HepG2 (cell line): ENCODE data around the gene CYSTM1. TPM values are rescaled to one million over a fixed set of nuclear protein-coding genes. Genes with fewer than 3 reads are reported as not detected.

ENCODE experiments used
- BCL6 ChIP-seq: IDR thresholded peaks from 2 replicates; pipeline ENCODE4 v1.6.1; 2016; ENCODE audit warnings: missing genetic modification reagents, missing compliant biosample characterization
- CCDC6 ChIP-seq: sonication (generic); formaldehyde crosslinking; IDR thresholded peaks from 2 replicates; pipeline ENCODE4 v1.8.1; 2022; ENCODE audit warnings: mild to moderate bottlenecking, missing genetic modification reagents, moderate library complexity
- HOXA5 ChIP-seq: sonication (generic); formaldehyde crosslinking; IDR thresholded peaks from 2 replicates; pipeline ENCODE4 v1.4.0; 2020; ENCODE audit warnings: missing genetic modification reagents
- KAT8 ChIP-seq: IDR thresholded peaks from 2 replicates; pipeline ENCODE4 v1.6.1; 2016; ENCODE audit warnings: missing genetic modification reagents, missing compliant biosample characterization
- MIER2 ChIP-seq: IDR thresholded peaks from 2 replicates; pipeline ENCODE4 v1.6.1; 2016; ENCODE audit warnings: missing biosample characterization, missing genetic modification reagents
- MYC ChIP-seq: sonication (generic); formaldehyde crosslinking; IDR thresholded peaks from 2 replicates; pipeline ENCODE4 v1.9.0; 2021; ENCODE audit warnings: missing genetic modification reagents, borderline replicate concordance
- PHB2 ChIP-seq: fragments of 450-650 bp; IDR thresholded peaks from 2 replicates; pipeline ENCODE4 v1.6.1; 2018; ENCODE audit not compliant: partially characterized antibody
- POLR2A ChIP-seq, 2 experiments: IDR thresholded peaks; 2 replicates each; pipeline ENCODE4 v1.6.1; 2011; ENCODE audit warnings: low read depth in 2 of 2, low read length in 2 of 2, mild to moderate bottlenecking in 1 of 2, moderate library complexity in 1 of 2; ENCODE audit not compliant: insufficient read depth in 1 of 2
- RBAK ChIP-seq: sonication (generic); formaldehyde crosslinking; IDR thresholded peaks from 2 replicates; pipeline ENCODE4 v1.5.1; 2020; ENCODE audit warnings: mild to moderate bottlenecking, missing genetic modification reagents
- SMARCE1 ChIP-seq: fragments of 450-650 bp; IDR thresholded peaks from 2 replicates; pipeline ENCODE4 v1.6.1; 2017; ENCODE audit warnings: borderline replicate concordance
- SP2 ChIP-seq: sonication (generic); formaldehyde crosslinking; IDR thresholded peaks from 2 replicates; pipeline ENCODE4 v1.5.1; 2020; ENCODE audit warnings: mild to moderate bottlenecking, missing genetic modification reagents
- SRSF1 ChIP-seq: fragments of 200-400 bp; formaldehyde crosslinking; optimal IDR thresholded peaks from 2 replicates; pipeline ENCODE3; 2017; ENCODE audit warnings: mild to moderate bottlenecking, low read depth, low read length, moderate library complexity
- SSRP1 ChIP-seq: IDR thresholded peaks from 2 replicates; pipeline ENCODE4 v1.6.1; 2016; ENCODE audit warnings: control low read depth
- SUZ12 ChIP-seq: fragments of 150-350 bp; IDR thresholded peaks from 2 replicates; pipeline ENCODE4 v1.6.1; 2014; ENCODE audit warnings: low read depth, low read length
- ZNF101 ChIP-seq: sonication (generic); formaldehyde crosslinking; IDR thresholded peaks from 2 replicates; pipeline ENCODE4 v1.4.0; 2020; ENCODE audit warnings: mild to moderate bottlenecking, low read depth, missing genetic modification reagents, borderline replicate concordance
- ZNF282 ChIP-seq: fragments of 450-650 bp; IDR thresholded peaks from 2 replicates; pipeline ENCODE4 v1.6.1; 2018; ENCODE audit not compliant: partially characterized antibody
- ZNF329 ChIP-seq: sonication (generic); formaldehyde crosslinking; IDR thresholded peaks from 2 replicates; pipeline ENCODE4 v1.9.0; 2021; ENCODE audit warnings: low read depth, mild to moderate bottlenecking, missing genetic modification reagents
- ZNF501 ChIP-seq: sonication (generic); formaldehyde crosslinking; IDR thresholded peaks from 2 replicates; pipeline ENCODE4 v1.5.1; 2020; ENCODE audit warnings: mild to moderate bottlenecking, moderate library complexity, missing genetic modification reagents
- ZNF652 ChIP-seq: IDR thresholded peaks from 2 replicates; pipeline ENCODE4 v1.6.1; 2016; ENCODE audit warnings: low read depth, borderline replicate concordance
- polyA plus RNA-seq, 8 experiments: library from polyadenylated mRNA; depleted of rRNA in 3 of 8; stranded (reverse) in 7 of 8; unstranded in 1 of 8; fragments of >200 nt; fragmentation: Illumina TruSeq in 4 of 8; extraction: Trizol in 4 of 8; gene quantifications; 2 replicates each; pipeline versions ENCODE4 v1.2.1 to v1.2.3, GENCODE V29; 2011 to 2016; ENCODE audit warnings: low read depth in 4 of 8, missing spikeins in 1 of 8, mixed read lengths in 1 of 8; ENCODE audit not compliant: insufficient read depth in 1 of 8
- total RNA-seq, 5 experiments: library from RNA; depleted of rRNA; stranded (reverse); fragments of >200 nt; fragmentation: Illumina TruSeq; extraction: Trizol; gene quantifications; 2 replicates each; pipeline ENCODE4 v1.2.3, GENCODE V29; 2016; ENCODE audit warnings: low read depth in 1 of 5
- TF ChIP-seq, protein P1 (sequence below): sonication (generic); formaldehyde crosslinking; IDR thresholded peaks from 2 replicates; pipeline ENCODE4 v1.5.0; 2020; ENCODE audit warnings: mild to moderate bottlenecking, missing genetic modification reagents, borderline replicate concordance
- TF ChIP-seq, protein P2 (sequence below): sonication (generic); formaldehyde crosslinking; IDR thresholded peaks from 2 replicates; pipeline ENCODE4; 2020; ENCODE audit warnings: missing genetic modification reagents, mild to moderate bottlenecking, borderline replicate concordance
- TF ChIP-seq, protein P3 (sequence below): sonication (generic); formaldehyde crosslinking; IDR thresholded peaks from 2 replicates; pipeline ENCODE4 v1.5.0; 2020; ENCODE audit warnings: mild to moderate bottlenecking, missing genetic modification reagents
- TF ChIP-seq, protein P4 (sequence below): sonication (generic); formaldehyde crosslinking; IDR thresholded peaks from 2 replicates; pipeline ENCODE4 v1.4.0; 2020; ENCODE audit warnings: mild to moderate bottlenecking, missing genetic modification reagents

CYSTM1 gene
- total and polyA plus RNA-seq, 2 of the 13 experiments (the other 11 are each of a cell fraction or from before 2014, with no cell fraction given): 40.0 to 73.4 TPM

DNA sequence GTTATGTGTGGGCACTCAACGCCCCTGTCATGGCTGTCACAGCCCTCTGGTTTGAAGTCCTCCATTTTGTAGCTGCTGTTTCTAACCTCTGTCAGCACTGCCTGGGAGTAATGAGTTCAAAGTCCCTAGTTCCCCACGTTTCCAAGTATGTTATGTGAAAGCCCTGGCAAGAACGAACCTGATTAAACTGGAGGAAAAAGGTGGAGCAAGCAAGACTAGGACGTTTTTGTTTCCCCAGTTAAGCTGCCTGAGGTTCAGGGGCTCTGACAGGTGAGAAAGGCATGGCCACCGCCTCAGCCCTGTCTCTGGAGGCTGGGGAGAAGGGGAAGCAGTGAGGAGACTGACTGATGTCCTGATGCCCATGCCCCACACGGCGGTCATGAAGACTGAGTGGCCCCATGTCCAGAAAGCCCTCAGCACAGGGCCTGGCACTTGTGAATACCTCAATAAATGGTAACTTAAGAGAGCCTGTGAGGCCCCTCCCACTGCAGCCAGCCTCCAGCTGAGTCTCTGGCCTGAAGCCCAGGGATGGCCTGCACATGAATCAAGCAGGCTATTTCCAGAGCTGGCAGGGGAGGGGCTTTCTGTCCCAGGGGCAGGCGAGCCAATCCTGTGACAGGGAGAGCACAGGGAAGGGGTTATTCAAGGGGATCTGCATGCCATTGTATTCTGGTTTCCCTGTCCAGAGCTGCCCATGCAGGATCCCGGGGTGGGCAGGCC lies 66.2 kb downstream of the CYSTM1 start (continued):
- TF ChIP-seq, protein P1, sequence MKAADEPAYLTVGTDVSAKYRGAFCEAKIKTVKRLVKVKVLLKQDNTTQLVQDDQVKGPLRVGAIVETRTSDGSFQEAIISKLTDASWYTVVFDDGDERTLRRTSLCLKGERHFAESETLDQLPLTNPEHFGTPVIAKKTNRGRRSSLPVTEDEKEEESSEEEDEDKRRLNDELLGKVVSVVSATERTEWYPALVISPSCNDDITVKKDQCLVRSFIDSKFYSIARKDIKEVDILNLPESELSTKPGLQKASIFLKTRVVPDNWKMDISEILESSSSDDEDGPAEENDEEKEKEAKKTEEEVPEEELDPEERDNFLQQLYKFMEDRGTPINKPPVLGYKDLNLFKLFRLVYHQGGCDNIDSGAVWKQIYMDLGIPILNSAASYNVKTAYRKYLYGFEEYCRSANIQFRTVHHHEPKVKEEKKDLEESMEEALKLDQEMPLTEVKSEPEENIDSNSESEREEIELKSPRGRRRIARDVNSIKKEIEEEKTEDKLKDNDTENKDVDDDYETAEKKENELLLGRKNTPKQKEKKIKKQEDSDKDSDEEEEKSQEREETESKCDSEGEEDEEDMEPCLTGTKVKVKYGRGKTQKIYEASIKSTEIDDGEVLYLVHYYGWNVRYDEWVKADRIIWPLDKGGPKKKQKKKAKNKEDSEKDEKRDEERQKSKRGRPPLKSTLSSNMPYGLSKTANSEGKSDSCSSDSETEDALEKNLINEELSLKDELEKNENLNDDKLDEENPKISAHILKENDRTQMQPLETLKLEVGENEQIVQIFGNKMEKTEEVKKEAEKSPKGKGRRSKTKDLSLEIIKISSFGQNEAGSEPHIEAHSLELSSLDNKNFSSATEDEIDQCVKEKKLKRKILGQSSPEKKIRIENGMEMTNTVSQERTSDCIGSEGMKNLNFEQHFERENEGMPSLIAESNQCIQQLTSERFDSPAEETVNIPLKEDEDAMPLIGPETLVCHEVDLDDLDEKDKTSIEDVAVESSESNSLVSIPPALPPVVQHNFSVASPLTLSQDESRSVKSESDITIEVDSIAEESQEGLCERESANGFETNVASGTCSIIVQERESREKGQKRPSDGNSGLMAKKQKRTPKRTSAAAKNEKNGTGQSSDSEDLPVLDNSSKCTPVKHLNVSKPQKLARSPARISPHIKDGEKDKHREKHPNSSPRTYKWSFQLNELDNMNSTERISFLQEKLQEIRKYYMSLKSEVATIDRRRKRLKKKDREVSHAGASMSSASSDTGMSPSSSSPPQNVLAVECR: no peak
- no peak for TF ChIP-seq MIER2 (CRISPR knock-in tag)
- TF ChIP-seq ZNF101 (CRISPR knock-in tag): no peak
- TF ChIP-seq ZNF282: no peak
- TF ChIP-seq POLR2A (IDR thresholded peaks at IDR 0.05; ENCODE audit: insufficient read depth in 1 of 2, low read depth in 2 of 2, low read length in 2 of 2): peak in 1 of 2 experiments; percentile 26; a peak in 1 of 4 replicates
- no peak for TF ChIP-seq ZNF501
- no peak for TF ChIP-seq SP2 (CRISPR knock-in tag)
- no peak for TF ChIP-seq ZNF652 (CRISPR knock-in tag)
- no peak for TF ChIP-seq BCL6 (CRISPR knock-in tag)
- no peak for TF ChIP-seq MYC (CRISPR knock-in tag)
- no peak for TF ChIP-seq ZNF329 (CRISPR knock-in tag)
- TF ChIP-seq RBAK (CRISPR knock-in tag): no peak
- TF ChIP-seq SSRP1: 0 out of 2 replicates have a peak, but pooled peaks have one; percentile 48
- TF ChIP-seq, protein P2, sequence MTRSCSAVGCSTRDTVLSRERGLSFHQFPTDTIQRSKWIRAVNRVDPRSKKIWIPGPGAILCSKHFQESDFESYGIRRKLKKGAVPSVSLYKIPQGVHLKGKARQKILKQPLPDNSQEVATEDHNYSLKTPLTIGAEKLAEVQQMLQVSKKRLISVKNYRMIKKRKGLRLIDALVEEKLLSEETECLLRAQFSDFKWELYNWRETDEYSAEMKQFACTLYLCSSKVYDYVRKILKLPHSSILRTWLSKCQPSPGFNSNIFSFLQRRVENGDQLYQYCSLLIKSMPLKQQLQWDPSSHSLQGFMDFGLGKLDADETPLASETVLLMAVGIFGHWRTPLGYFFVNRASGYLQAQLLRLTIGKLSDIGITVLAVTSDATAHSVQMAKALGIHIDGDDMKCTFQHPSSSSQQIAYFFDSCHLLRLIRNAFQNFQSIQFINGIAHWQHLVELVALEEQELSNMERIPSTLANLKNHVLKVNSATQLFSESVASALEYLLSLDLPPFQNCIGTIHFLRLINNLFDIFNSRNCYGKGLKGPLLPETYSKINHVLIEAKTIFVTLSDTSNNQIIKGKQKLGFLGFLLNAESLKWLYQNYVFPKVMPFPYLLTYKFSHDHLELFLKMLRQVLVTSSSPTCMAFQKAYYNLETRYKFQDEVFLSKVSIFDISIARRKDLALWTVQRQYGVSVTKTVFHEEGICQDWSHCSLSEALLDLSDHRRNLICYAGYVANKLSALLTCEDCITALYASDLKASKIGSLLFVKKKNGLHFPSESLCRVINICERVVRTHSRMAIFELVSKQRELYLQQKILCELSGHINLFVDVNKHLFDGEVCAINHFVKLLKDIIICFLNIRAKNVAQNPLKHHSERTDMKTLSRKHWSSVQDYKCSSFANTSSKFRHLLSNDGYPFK (CRISPR knock-in tag): peak; percentile 25; the same call in 1 of the 2 replicates
- TF ChIP-seq SRSF1: no peak
- no peak for TF ChIP-seq CCDC6 (CRISPR knock-in tag)
- TF ChIP-seq PHB2: no peak
- TF ChIP-seq, protein P3, sequence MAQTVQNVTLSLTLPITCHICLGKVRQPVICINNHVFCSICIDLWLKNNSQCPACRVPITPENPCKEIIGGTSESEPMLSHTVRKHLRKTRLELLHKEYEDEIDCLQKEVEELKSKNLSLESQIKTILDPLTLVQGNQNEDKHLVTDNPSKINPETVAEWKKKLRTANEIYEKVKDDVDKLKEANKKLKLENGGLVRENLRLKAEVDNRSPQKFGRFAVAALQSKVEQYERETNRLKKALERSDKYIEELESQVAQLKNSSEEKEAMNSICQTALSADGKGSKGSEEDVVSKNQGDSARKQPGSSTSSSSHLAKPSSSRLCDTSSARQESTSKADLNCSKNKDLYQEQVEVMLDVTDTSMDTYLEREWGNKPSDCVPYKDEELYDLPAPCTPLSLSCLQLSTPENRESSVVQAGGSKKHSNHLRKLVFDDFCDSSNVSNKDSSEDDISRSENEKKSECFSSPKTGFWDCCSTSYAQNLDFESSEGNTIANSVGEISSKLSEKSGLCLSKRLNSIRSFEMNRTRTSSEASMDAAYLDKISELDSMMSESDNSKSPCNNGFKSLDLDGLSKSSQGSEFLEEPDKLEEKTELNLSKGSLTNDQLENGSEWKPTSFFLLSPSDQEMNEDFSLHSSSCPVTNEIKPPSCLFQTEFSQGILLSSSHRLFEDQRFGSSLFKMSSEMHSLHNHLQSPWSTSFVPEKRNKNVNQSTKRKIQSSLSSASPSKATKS (CRISPR knock-in tag): no peak
- TF ChIP-seq, protein P4, sequence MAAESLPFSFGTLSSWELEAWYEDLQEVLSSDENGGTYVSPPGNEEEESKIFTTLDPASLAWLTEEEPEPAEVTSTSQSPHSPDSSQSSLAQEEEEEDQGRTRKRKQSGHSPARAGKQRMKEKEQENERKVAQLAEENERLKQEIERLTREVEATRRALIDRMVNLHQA (CRISPR knock-in tag): no peak
- TF ChIP-seq SUZ12: no peak
- no peak for TF ChIP-seq HOXA5
- TF ChIP-seq KAT8 (CRISPR knock-in tag): peak; percentile 81
- no peak for TF ChIP-seq SMARCE1
